Endothelial cell (in vitro differentiated cells): ENCODE data around the gene ARMC9. TPM values are rescaled to one million over a fixed set of nuclear protein-coding genes. Genes with fewer than 3 reads are reported as not detected.
"Not testable (repeated sequence)": the region's sequence is repeated elsewhere in the genome, so short reads cannot be mapped to it uniquely, and the experiment has no call there.

Source experiments
- DNase-seq: peaks from one replicate; pipeline ENCODE4 v3.0.0; 2021; ENCODE audit warnings: low spot score
- H3K27ac Mint-ChIP-seq: one replicate; pipeline ENCODE4 v1.8.0; 2021; ENCODE audit warnings: mixed read lengths, inconsistent platforms; ENCODE audit not compliant: unreplicated experiment
- H3K27me3 Mint-ChIP-seq: one replicate; pipeline ENCODE4 v1.8.0; 2021; ENCODE audit warnings: mild to moderate bottlenecking, moderate library complexity, mixed read lengths, inconsistent platforms; ENCODE audit not compliant: unreplicated experiment
- H3K36me3 Mint-ChIP-seq: one replicate; pipeline ENCODE4 v1.8.0; 2021; ENCODE audit warnings: mild to moderate bottlenecking, low read depth, mixed read lengths, inconsistent platforms; ENCODE audit not compliant: unreplicated experiment
- H3K4me1 Mint-ChIP-seq: one replicate; pipeline ENCODE4 v1.8.0; 2021; ENCODE audit warnings: mild to moderate bottlenecking, mixed read lengths, inconsistent platforms; ENCODE audit not compliant: unreplicated experiment
- H3K4me3 Mint-ChIP-seq: one replicate; pipeline ENCODE4 v1.8.0; 2021; ENCODE audit warnings: mild to moderate bottlenecking, mixed read lengths, inconsistent platforms; ENCODE audit not compliant: unreplicated experiment
- H3K9me3 Mint-ChIP-seq: one replicate; pipeline ENCODE4 v1.8.0; 2021; ENCODE audit warnings: mixed read lengths, inconsistent platforms; ENCODE audit not compliant: unreplicated experiment
- total RNA-seq: library from RNA; stranded (reverse); fragmentation: NEBNext Ultra II Directional; extraction: Animal tissue kit (Norgen Biotek cat#: 25700); gene quantifications from one replicate; pipeline ENCODE4 v1.2.1, GENCODE V29; 2021; ENCODE audit not compliant: unreplicated experiment
- TF ChIP-seq, protein P1 (sequence below): fragments of 200-600 bp; sonication (generic); IDR thresholded peaks from one replicate; pipeline ENCODE4 v1.5.0; 2021; ENCODE audit warnings: antibody characterized with exemption; ENCODE audit not compliant: unreplicated experiment

Gene ARMC9
- total RNA-seq, 1 donor from 2014 or later: 18.3 TPM

DNA sequence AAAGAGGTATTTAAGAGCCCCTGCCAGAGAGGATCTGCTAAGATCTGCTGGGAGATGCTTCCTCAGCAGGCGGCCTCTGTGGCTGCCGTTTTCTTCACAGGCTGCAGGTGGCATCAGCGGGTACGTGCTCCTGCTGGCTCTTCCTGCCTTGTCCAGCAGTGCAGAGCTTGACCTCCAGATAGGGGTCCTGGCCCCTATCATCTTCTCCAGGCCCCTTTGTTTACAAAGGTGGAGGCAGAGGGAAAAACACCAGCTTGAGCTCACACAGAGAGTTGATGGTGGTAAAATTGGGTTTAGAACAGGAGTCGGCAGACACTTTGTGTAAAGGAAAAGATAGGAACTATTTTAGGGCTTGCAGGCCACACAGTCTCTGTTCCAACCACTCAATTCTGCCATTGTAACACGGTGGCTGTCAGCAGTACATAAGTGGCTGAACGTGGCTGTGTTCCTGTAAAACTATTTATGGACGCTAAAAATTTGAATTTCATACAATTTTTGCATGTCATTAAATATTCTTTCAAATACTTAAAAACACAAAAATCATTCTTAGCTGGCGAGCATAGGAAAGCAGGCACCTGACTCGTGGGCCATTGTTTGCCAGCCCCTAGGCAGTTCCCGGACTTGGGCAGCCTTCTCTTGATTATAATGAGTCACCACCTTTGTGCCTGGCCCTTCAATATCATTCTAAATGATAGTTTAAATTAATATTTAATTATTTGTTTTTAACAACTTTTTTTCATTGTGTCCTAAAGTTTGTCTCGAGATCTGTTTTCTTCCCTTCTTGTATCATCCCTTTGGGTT is 98.9 kb downstream of the ARMC9 start:
- H3K27me3 Mint-ChIP-seq: no peaks in the 10 kb centered on the region
- peak; percentile 74 for DNase-seq
- no peak overlapping the region for H3K4me3 Mint-ChIP-seq
- no peaks in the 10 kb centered on the region for H3K9me3 Mint-ChIP-seq
- peaks cover 11% of the 10 kb centered on the region for H3K4me1 Mint-ChIP-seq
- H3K27ac Mint-ChIP-seq: no peak overlapping the region
- peaks cover under 1% of the 10 kb centered on the region for H3K36me3 Mint-ChIP-seq
- TF ChIP-seq, protein P1, sequence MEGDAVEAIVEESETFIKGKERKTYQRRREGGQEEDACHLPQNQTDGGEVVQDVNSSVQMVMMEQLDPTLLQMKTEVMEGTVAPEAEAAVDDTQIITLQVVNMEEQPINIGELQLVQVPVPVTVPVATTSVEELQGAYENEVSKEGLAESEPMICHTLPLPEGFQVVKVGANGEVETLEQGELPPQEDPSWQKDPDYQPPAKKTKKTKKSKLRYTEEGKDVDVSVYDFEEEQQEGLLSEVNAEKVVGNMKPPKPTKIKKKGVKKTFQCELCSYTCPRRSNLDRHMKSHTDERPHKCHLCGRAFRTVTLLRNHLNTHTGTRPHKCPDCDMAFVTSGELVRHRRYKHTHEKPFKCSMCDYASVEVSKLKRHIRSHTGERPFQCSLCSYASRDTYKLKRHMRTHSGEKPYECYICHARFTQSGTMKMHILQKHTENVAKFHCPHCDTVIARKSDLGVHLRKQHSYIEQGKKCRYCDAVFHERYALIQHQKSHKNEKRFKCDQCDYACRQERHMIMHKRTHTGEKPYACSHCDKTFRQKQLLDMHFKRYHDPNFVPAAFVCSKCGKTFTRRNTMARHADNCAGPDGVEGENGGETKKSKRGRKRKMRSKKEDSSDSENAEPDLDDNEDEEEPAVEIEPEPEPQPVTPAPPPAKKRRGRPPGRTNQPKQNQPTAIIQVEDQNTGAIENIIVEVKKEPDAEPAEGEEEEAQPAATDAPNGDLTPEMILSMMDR: peak; percentile 48

DNA sequence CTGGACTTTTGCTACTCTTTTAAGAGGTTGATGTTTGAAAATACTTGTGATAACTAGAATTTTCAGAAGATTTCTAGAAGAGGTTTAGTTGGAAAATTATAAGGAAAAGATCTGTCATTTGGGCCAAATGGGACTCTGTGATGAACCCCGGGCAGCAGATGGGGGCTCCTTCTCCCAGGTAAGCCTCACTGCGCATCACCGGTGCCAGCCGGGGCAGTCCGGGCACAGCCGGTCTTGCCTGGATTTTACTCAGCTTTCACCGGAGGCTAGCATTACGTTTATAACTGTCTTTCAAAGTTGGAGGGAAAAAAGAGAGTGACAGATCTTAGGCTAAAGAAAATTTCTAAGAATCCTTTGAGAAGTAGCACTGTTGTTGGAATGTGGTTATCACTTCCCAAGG is 99.7 kb downstream of the ARMC9 start:
- Mint-ChIP-seq H3K4me3 (no peak overlapping the region), H3K4me1 (peaks cover 11% of the 10 kb centered on the region), H3K9me3 (no peaks in the 10 kb centered on the region), H3K27me3 (no peaks in the 10 kb centered on the region), H3K36me3 (no peaks in the 10 kb centered on the region), H3K27ac (no peak overlapping the region)
- DNase-seq: no peak
- TF ChIP-seq, protein P1: no peak

DNA sequence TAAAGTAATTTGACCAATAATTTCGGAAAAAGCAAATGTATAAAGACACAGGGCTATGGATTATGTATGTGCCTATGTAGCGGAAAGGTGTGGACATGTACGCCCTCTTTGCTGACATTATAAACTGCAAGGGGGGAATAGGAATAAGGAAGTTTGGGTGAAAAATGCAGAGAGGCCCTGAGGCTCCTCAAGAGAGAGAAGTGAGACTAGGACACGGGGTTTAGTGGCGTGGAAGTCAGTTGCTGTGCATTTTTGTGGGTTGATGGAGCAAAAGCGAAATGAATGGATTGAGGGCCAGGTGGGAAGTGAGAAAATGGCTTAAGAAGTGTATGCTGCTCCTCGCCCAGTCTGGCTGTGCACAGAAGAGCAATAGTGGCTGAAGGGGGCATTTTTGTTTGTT is 100.8 kb downstream of the ARMC9 start:
- no peak overlapping the region for H3K27ac Mint-ChIP-seq

DNA sequence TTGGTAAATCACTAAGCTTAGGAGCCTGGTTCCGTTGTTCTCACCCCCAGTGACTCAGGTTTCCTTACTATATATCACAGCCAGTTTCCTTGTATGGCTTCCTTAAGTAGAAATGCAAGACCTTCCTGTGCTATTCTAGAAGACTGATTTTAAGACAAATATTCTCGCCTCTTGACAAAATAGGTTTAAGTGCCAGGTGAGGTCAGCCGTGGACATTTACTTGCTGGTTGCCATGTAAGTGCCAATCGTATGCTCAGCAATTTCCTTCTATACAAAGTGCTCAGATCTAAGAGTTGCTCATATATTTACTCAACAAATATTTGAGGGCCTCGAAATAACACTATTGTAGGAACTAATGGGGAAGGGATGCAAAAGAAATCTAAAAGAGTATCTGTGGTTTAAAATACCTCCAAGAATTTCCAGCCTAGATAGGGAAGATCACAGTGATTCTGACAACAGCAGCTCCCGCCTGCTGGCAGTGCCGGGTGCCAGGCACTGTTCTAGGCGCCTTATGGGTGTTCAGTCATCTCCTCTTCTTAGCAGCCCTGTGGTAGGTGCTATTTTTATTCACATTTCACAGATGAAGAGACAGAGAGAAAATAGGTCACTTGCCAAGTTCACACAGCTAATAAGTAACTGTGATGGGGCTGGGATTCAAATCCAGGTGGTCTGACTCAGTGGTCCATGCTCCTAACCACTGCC is 101.7 kb downstream of the ARMC9 start:
- Mint-ChIP-seq H3K9me3 (no peaks in the 10 kb centered on the region), H3K4me3 (no peak overlapping the region), H3K27ac (peak overlapping the region; percentile 11), H3K27me3 (no peaks in the 10 kb centered on the region), H3K4me1 (peaks cover 11% of the 10 kb centered on the region), H3K36me3 (no peaks in the 10 kb centered on the region)
- DNase-seq: no peak
- TF ChIP-seq, protein P1: no peak

More for the DNA sequence above, 100.8 kb downstream of the ARMC9 start:
- Mint-ChIP-seq H3K27me3 (no peaks in the 10 kb centered on the region), H3K4me3 (no peak overlapping the region), H3K36me3 (no peaks in the 10 kb centered on the region), H3K9me3 (no peaks in the 10 kb centered on the region), H3K4me1 (peaks cover 11% of the 10 kb centered on the region)
- TF ChIP-seq, protein P1: no peak
- DNase-seq: no peak

GRCh38 chr2:231300722-231301076 is 102.3 kb downstream of the ARMC9 start:
- H3K27me3 Mint-ChIP-seq: no peaks in the 10 kb centered on the region

GRCh38 chr2:231304259-231304658 is 105.8 kb downstream of the ARMC9 start:
- not testable (repeated sequence) for H3K27ac Mint-ChIP-seq, DNase-seq

More at GRCh38 chr2:231300722-231301076, 102.3 kb downstream of the ARMC9 start:
- no peak for DNase-seq
- Mint-ChIP-seq H3K9me3 (no peaks in the 10 kb centered on the region), H3K4me1 (peaks cover 11% of the 10 kb centered on the region), H3K27ac (no peak overlapping the region), H3K36me3 (no peaks in the 10 kb centered on the region), H3K4me3 (no peak overlapping the region)
- TF ChIP-seq, protein P1: no peak

More at GRCh38 chr2:231304259-231304658, 105.8 kb downstream of the ARMC9 start:
- not testable (repeated sequence) for H3K4me1 Mint-ChIP-seq, H3K9me3 Mint-ChIP-seq, H3K36me3 Mint-ChIP-seq, H3K27me3 Mint-ChIP-seq, H3K4me3 Mint-ChIP-seq
